Measurements from ENCODE around the gene IQUB.
"Not testable (repeated sequence)": the region's sequence is repeated elsewhere in the genome, so short reads cannot be mapped to it uniquely, and the experiment has no call there.

Gene IQUB

GRCh38 chr7:123437447-123437995 lies 96.9 kb downstream of the IQUB start:
- DNase-seq (ENCODE audit: low read depth, low spot score), result no peak
- H3K4me3 ChIP-seq (ENCODE audit: low read length), result no peak overlapping the region

- H3K4me3 ChIP-seq (ENCODE audit: low read length), result no peak overlapping the region
- no peak for DNase-seq (ENCODE audit: low read depth, low spot score)
Observed at GRCh38 chr7:123435080-123435700, 99.2 kb downstream of the IQUB start.

- H3K4me3 ChIP-seq (ENCODE audit: low read length), result no peak overlapping the region
- no peak for DNase-seq (ENCODE audit: low read depth, low spot score)
Observed at GRCh38 chr7:123433665-123434064, 100.7 kb downstream of the IQUB start.

GRCh38 chr7:123432601-123433000 lies 101.8 kb downstream of the IQUB start:
- H3K4me3 ChIP-seq (ENCODE audit: low read length), result no peak overlapping the region
- DNase-seq (ENCODE audit: low read depth, low spot score), result no peak

- H3K4me3 ChIP-seq (ENCODE audit: low read length), result no peak overlapping the region
- DNase-seq (ENCODE audit: low read depth, low spot score), result no peak
Observed at GRCh38 chr7:123431075-123431614, 103.2 kb downstream of the IQUB start.

- DNase-seq (ENCODE audit: low read depth, low spot score), result no peak
- no peak overlapping the region for H3K4me3 ChIP-seq (ENCODE audit: low read length)
Observed at GRCh38 chr7:123425246-123425645, 109.1 kb downstream of the IQUB start.

GRCh38 chr7:123424463-123424862 lies 109.9 kb downstream of the IQUB start:
- DNase-seq (ENCODE audit: low read depth, low spot score), result no peak

GRCh38 chr7:123423622-123424021 lies 110.8 kb downstream of the IQUB start:
- H3K4me3 ChIP-seq (ENCODE audit: low read length), result no peak overlapping the region
- no peak for DNase-seq (ENCODE audit: low read depth, low spot score)

More at GRCh38 chr7:123424463-123424862, 109.9 kb downstream of the IQUB start:
- no peak overlapping the region for H3K4me3 ChIP-seq (ENCODE audit: low read length)

- H3K4me3 ChIP-seq (ENCODE audit: low read length), result no peak overlapping the region
- no peak for DNase-seq (ENCODE audit: low read depth, low spot score)
Observed at GRCh38 chr7:123417580-123417979, 116.8 kb downstream of the IQUB start.

GRCh38 chr7:123415625-123416024 lies 118.8 kb downstream of the IQUB start:
- H3K4me3 ChIP-seq (ENCODE audit: low read length), result no peak overlapping the region
- DNase-seq (ENCODE audit: low read depth, low spot score), result no peak

GRCh38 chr7:123410273-123410904 lies 124.0 kb downstream of the IQUB start:
- no peak for DNase-seq (ENCODE audit: low read depth, low spot score)
- H3K4me3 ChIP-seq (ENCODE audit: low read length), result no peak overlapping the region

GRCh38 chr7:123407951-123408350 lies 126.4 kb downstream of the IQUB start:
- not testable (repeated sequence) for H3K4me3 ChIP-seq (ENCODE audit: low read length)

More at GRCh38 chr7:123407951-123408350, 126.4 kb downstream of the IQUB start:
- DNase-seq (ENCODE audit: low read depth, low spot score), result not testable (repeated sequence)

Data from Jurkat, Clone E6-1 (cell line).